GM23338 (cell line): ENCODE results near the gene IFT88. TPM values are rescaled to one million over a fixed set of nuclear protein-coding genes. Genes with fewer than 3 reads are reported as not detected.

Experiments used
- ATAC-seq: fragments of 200-7000 bp; cut with Tn5 transposase; 3 replicates; pipeline ENCODE4 v1.9.1; 2020
- DNase-seq: peaks from one replicate; pipeline ENCODE4 v3.0.0-alpha.2; 2015; ENCODE audit warnings: low spot score
- H2AFZ ChIP-seq: fragments of 200-600 bp; sonication (generic); 2 replicates; pipeline ENCODE4 v1.8.0; 2016; ENCODE audit warnings: antibody characterized with exemption, mild to moderate bottlenecking, moderate library complexity
- H3F3A ChIP-seq: fragments of 200-600 bp; sonication (generic); replicated peaks from 2 replicates; pipeline ENCODE4 v1.8.0; 2017; ENCODE audit warnings: antibody characterized with exemption, mixed run types, low read depth
- H3K27ac ChIP-seq: fragments of 200-600 bp; sonication (generic); 2 replicates; pipeline ENCODE4 v1.6.1; 2016; ENCODE audit warnings: low read depth
- H3K27me3 ChIP-seq: fragments of 200-600 bp; sonication (generic); 2 replicates; pipeline ENCODE4 v1.8.0; 2016; ENCODE audit warnings: mild to moderate bottlenecking, mixed run types, moderate library complexity; ENCODE audit not compliant: insufficient read depth
- H3K36me3 ChIP-seq: fragments of 200-600 bp; sonication (generic); 2 replicates; pipeline ENCODE4 v1.8.0; 2016; ENCODE audit warnings: mild to moderate bottlenecking; ENCODE audit not compliant: insufficient read depth
- H3K4me1 ChIP-seq: fragments of 200-600 bp; sonication (generic); 2 replicates; pipeline ENCODE4 v1.8.0; 2016; ENCODE audit warnings: mild to moderate bottlenecking, moderate library complexity; ENCODE audit not compliant: insufficient read depth
- H3K4me2 ChIP-seq: fragments of 200-600 bp; sonication (generic); 2 replicates; pipeline ENCODE4 v1.7.1; 2017; ENCODE audit warnings: mixed run types
- H3K4me3 ChIP-seq: fragments of 200-600 bp; sonication (generic); 2 replicates; pipeline ENCODE4 v1.6.1; 2016; ENCODE audit warnings: mixed run types
- H3K79me2 ChIP-seq: fragments of 200-600 bp; sonication (generic); replicated peaks from 2 replicates; pipeline ENCODE4 v1.8.0; 2017; ENCODE audit warnings: mild to moderate bottlenecking; ENCODE audit not compliant: insufficient read depth
- H3K9me2 ChIP-seq: fragments of 200-600 bp; sonication (generic); 2 replicates; pipeline ENCODE4 v1.8.0; 2017; ENCODE audit not compliant: insufficient read depth
- H4K20me1 ChIP-seq: fragments of 200-600 bp; sonication (generic); replicated peaks from 2 replicates; pipeline ENCODE4 v1.8.0; 2017; ENCODE audit warnings: mild to moderate bottlenecking; ENCODE audit not compliant: insufficient read depth
- H3K27ac Mint-ChIP-seq: 2 replicates; pipeline ENCODE4 v1.8.0; 2020; ENCODE audit warnings: inconsistent platforms, mild to moderate bottlenecking, moderate library complexity, mixed read lengths
- H3K27me3 Mint-ChIP-seq: 3 replicates; pipeline ENCODE4 v1.8.0; 2022; ENCODE audit warnings: low read depth, mild to moderate bottlenecking, moderate library complexity, mixed read lengths, inconsistent platforms; ENCODE audit not compliant: insufficient read depth, poor library complexity
- H3K36me3 Mint-ChIP-seq: 3 replicates; pipeline ENCODE4 v1.8.0; 2021; ENCODE audit warnings: low read depth, mild to moderate bottlenecking, inconsistent platforms, moderate library complexity, mixed read lengths
- H3K4me1 Mint-ChIP-seq: 3 replicates; pipeline ENCODE4 v1.8.0; 2020; ENCODE audit warnings: mild to moderate bottlenecking, inconsistent platforms, mixed read lengths
- H3K4me3 Mint-ChIP-seq: 3 replicates; pipeline ENCODE4 v1.8.0; 2021; ENCODE audit warnings: moderate library complexity, mild to moderate bottlenecking, inconsistent platforms, mixed read lengths
- H3K9me3 Mint-ChIP-seq: 3 replicates; pipeline ENCODE4 v1.8.0; 2020; ENCODE audit warnings: moderate library complexity, mild to moderate bottlenecking, inconsistent platforms, mixed read lengths
- CREB1 ChIP-seq: fragments of 250-450 bp; sonication (Bioruptor Pico); IDR thresholded peaks from 2 replicates; pipeline ENCODE4 v1.5.0; 2020; ENCODE audit warnings: low read depth, mild to moderate bottlenecking, moderate library complexity
- CTCF ChIP-seq, 2 experiments: fragments of 200-600 bp in 1 of 2; sonication (generic) in 1 of 2; conservative IDR thresholded peaks; 2 replicates each; pipeline versions ENCODE4 v1.5.1 to v1.6.1; 2016 to 2017; ENCODE audit warnings: antibody characterized with exemption in 2 of 2, low read depth in 2 of 2, mild to moderate bottlenecking in 2 of 2, moderate library complexity in 1 of 2
- ETS1 ChIP-seq: IDR thresholded peaks from 2 replicates; pipeline ENCODE4 v1.6.1; 2016; ENCODE audit warnings: antibody characterized with exemption
- EZH2 ChIP-seq: fragments of 200-600 bp; sonication (generic); IDR thresholded peaks from one replicate; pipeline ENCODE4 v1.8.0; 2017; ENCODE audit warnings: antibody characterized with exemption, mild to moderate bottlenecking, low read depth; ENCODE audit not compliant: unreplicated experiment
- EZH2phosphoT487 ChIP-seq: fragments of 200-600 bp; sonication (generic); IDR thresholded peaks from one replicate; pipeline ENCODE4 v1.8.1; 2018; ENCODE audit warnings: antibody characterized with exemption; ENCODE audit not compliant: unreplicated experiment
- JUNB ChIP-seq: IDR thresholded peaks from one replicate; pipeline ENCODE4 v1.6.1; 2016; ENCODE audit warnings: antibody characterized with exemption; ENCODE audit not compliant: unreplicated experiment
- NANOG ChIP-seq: IDR thresholded peaks from 2 replicates; pipeline ENCODE4 v1.6.1; 2016; ENCODE audit warnings: antibody characterized with exemption, borderline replicate concordance
- POLR2AphosphoS5 ChIP-seq: IDR thresholded peaks from 2 replicates; pipeline ENCODE4 v1.6.1; 2016; ENCODE audit warnings: antibody characterized with exemption, low read depth
- REST ChIP-seq: IDR thresholded peaks from one replicate; pipeline ENCODE4 v1.6.1; 2018; ENCODE audit warnings: antibody characterized with exemption; ENCODE audit not compliant: unreplicated experiment
- STAT1 ChIP-seq: IDR thresholded peaks from one replicate; pipeline ENCODE4 v1.6.1; 2016; ENCODE audit warnings: antibody characterized with exemption; ENCODE audit not compliant: unreplicated experiment
- ZNF114 ChIP-seq: fragments of 250-450 bp; sonication (Bioruptor Pico); IDR thresholded peaks from 2 replicates; pipeline ENCODE4 v1.5.0; 2020; ENCODE audit warnings: mild to moderate bottlenecking, moderate library complexity
- ZNF331 ChIP-seq: fragments of 250-450 bp; sonication (Bioruptor Pico); IDR thresholded peaks from 2 replicates; pipeline ENCODE4 v1.5.0; 2020; ENCODE audit warnings: low read depth, mild to moderate bottlenecking, moderate library complexity
- ZNF462 ChIP-seq: fragments of 250-450 bp; sonication (Bioruptor Pico); IDR thresholded peaks from 2 replicates; pipeline ENCODE4 v1.5.0; 2020; ENCODE audit warnings: mild to moderate bottlenecking, moderate library complexity
- polyA plus RNA-seq: library from polyadenylated mRNA; unstranded; fragments of >200 nt; fragmentation: Nextera tagmentation; extraction: Ambion mirVana; gene quantifications from 2 replicates; pipeline ENCODE4 v1.2.1, GENCODE V29; 2016
- total RNA-seq: library from RNA; depleted of rRNA; stranded (reverse); fragments of >200 nt; shearing (Covaris generic); gene quantifications from 2 replicates; pipeline ENCODE4 v1.2.3, GENCODE V29; 2014

The IFT88 gene
- total and polyA plus RNA-seq, 2 experiments from 2014 or later: 8.2 to 8.7 TPM

GRCh38 chr13:20658451-20659040 lies 91.6 kb downstream of the IFT88 start:
- no peaks in the 10 kb centered on the region for H3K27me3 Mint-ChIP-seq
- no peaks in the 10 kb centered on the region for H3K9me2 ChIP-seq
- no peak for DNase-seq
- H3K4me3 ChIP-seq: no peak overlapping the region
- H3K27ac Mint-ChIP-seq: no peak overlapping the region
- H3K4me3 Mint-ChIP-seq: no peak overlapping the region
- no peaks in the 10 kb centered on the region for H4K20me1 ChIP-seq
- no peak for TF ChIP-seq POLR2AphosphoS5
- no peak for TF ChIP-seq EZH2
- TF ChIP-seq NANOG: no peak
- no peak for TF ChIP-seq ETS1
- TF ChIP-seq EZH2phosphoT487: no peak
- TF ChIP-seq CTCF (conservative IDR thresholded peaks at IDR 0.05; ENCODE audit: low read depth in 2 of 2): no peak
- no peak for TF ChIP-seq REST
- TF ChIP-seq ZNF462 (CRISPR knock-in tag): no peak
- no peak for TF ChIP-seq JUNB
- no peak for TF ChIP-seq STAT1
- TF ChIP-seq ZNF331 (CRISPR knock-in tag): no peak
- no peak for TF ChIP-seq CREB1 (CRISPR knock-in tag)
- TF ChIP-seq ZNF114: no peak
- H3K9me3 Mint-ChIP-seq: no peaks in the 10 kb centered on the region
- H3F3A ChIP-seq: no peaks in the 10 kb centered on the region
- H3K27ac ChIP-seq: no peak overlapping the region
- no peaks in the 10 kb centered on the region for H3K36me3 Mint-ChIP-seq
- H3K4me1 ChIP-seq: no peaks in the 10 kb centered on the region
- no peaks in the 10 kb centered on the region for H3K79me2 ChIP-seq
- H2AFZ ChIP-seq: no peak overlapping the region
- H3K4me1 Mint-ChIP-seq: no peaks in the 10 kb centered on the region
- no peak for ATAC-seq
- no peaks in the 10 kb centered on the region for H3K36me3 ChIP-seq
- no peaks in the 10 kb centered on the region for H3K27me3 ChIP-seq
- no peak overlapping the region for H3K4me2 ChIP-seq
